GM21515 (cell line): ENCODE measurements around the gene CD151.

Source experiments
- ATAC-seq: cut with Tn5 transposase; IDR thresholded peaks from one replicate; pipeline ENCODE4 v1.9.1; 2021; ENCODE audit not compliant: unreplicated experiment

Gene CD151

DNA sequence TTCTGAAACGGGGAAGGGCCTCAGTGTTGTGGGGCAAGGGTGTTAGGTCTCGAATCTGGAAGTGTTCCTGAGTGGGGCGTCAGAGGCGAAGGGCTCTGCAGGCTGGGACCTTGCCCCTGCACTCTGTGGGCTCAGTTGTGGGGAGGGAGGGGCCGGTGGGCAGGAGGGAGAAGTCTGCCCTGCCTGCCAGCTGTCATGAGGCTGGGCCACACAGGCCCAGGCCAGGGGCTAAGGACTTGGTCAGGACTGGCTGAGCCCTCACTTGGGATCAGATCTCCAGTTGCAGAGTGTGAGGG lies 4.9 kb upstream of the CD151 start, which contains the start of gene CRACR2B:
CRACR2B (plus strand) TSS at position 23 of the 296 bp plus-strand sequence. CDS start 689 bp downstream, outside the sequence.
- ATAC-seq = no peak

DNA sequence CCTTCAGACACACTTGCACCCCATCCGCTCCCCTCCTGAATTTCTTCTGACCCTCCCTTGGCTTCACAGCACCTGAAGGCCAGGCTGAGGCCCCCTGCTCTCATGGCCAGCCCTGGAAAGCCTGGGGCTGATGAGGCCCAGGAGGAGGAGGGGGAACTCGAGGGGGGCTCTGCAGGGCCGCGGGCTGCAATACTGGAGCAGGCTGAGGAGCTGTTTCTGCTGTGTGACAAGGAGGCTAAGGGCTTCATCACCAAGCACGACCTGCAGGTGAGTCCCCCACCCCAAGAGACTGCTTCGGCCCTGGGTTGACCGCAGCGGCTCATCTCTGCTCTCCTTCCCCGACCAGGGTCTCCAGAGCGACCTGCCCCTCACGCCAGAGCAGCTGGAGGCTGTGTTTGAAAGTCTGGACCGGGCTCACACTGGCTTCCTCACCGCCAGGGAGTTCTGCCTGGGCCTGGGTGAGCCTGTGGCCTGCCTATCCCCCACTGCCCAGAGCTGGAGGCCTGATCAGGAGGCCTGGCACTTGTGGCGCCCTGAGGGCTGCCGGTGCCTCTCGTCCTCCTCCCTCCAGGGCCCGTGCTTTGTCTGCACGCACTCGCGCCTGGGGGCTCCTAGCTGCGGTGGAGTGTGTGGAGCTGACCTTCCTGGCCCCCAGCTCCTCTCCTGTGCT lies 4.1 kb upstream of the CD151 start:
- no peak for ATAC-seq

DNA sequence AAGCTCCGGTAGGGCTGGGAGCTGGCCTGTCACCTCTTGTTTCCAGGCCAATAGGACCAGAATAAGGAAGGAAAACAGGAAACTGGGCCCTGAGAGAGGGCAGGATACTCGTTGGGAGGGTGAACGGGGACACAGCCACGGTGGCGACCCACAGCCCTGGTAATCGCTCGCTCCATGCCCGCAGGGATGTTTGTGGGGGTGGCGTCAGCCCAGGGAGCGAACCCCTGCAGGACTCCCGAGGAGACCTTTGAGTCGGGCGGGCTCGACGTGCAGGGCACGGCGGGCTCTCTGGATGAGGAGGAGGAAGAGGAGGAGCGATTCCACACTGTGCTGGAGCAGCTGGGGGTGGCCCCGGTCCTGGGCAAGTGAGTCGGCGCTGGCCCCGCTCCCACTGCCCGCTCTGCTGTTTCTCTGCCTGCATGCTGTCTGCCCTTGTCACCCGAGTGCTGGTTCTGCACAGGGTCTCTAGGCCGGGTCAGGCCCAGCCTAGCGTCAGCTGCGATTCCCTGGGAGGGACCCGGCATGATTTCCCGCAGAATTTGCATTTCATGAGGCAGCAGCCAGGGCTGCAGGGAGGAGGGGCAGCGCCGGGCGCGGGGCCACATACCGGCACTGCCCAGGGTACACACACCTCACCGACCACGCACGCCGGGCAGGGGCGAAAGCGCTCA lies 3.4 kb upstream of the CD151 start:
- no peak for ATAC-seq

DNA sequence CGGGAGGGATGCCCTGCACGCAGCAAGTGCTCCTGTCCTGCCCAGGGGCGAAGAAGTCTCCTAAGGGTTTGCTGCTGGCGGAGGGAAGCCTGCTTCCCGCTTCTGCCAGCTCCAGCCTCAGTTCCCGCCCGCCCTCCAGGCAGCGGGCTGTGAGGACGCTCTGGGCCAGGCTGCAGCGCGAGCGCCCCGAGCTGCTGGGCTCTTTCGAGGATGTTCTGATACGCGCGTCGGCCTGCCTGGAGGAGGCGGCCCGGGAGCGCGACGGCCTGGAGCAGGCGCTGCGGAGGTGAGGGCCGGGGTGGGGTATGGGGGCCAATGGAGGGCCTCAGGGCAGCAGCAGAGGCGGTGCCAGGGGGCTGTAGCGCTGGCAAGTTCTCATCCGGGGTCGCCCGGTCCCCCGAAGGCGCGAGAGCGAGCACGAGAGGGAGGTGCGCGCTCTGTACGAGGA lies 2.9 kb upstream of the CD151 start:
- ATAC-seq = no peak

DNA sequence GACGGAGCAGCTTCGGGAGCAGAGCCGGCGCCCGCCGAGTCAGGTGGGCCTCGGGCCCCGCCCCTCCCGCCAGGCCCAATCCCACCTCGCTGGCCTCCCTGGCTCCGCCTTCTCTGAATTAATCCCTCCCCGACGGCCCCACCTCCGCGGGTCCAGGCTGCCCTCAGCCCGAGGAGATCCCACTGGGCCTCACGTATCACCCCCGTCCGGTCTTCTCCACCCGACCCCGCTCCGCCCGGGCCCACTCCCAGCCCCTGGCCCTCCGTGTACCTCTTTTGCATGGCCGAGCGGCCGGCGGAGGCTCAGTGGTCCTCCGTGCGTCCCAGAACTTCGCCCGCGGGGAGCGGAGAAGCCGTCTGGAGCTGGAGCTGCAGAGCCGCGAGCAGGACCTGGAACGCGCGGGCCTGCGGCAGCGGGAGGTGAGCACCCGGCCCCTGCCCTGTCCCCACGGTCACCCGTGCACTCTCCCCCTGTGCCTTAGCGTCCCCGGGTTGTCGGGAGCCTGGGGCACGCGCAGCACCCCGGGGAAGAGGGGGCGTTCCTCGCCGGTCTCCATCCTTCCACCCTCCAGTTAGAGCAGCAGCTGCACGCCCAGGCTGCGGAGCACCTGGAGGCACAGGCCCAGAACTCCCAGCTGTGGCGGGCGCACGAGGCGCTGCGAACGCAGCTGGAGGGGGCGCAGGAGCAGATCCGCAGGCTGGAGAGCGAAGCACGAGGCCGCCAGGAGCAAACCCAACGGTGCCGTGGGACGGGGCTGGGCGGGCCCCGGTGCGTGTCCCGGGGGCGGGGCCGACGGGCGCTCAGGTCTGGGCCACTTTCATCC lies 2.2 kb upstream of the CD151 start:
- no peak for ATAC-seq

DNA sequence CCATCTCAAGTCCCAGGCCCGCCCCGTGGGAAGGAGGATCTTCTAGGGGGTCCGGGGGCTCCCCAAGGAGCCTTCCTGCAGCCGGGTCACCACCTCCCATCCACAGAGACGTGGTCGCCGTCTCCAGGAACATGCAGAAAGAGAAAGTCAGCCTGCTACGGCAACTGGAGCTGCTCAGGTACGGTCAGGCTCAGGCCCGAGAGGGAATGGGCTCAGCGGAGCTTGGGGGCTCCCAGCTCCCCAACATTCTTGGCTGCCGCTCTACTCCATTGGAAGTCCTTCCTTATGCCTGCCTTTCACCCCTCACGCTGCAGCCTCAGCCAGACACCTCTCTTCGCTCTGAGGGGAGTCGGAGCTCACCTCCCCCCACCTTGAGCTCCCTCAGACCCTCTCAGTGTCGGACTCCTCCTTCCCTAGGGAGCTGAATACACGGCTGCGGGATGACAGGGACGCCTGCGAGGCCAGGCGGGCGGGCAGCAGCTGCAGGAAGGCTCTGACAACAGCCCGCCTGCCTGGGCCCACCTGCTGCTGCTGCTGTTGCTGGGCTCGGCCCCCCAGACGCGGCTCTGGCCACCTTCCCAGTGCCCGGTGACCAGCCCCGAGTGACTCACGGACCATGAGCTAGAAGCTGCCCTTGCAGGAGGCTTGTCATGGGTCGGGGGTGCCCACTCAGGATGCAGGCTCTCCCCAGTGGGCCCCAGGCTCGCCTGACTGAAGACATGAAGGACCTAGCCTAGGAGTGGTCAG lies 1.5 kb upstream of the CD151 start:
- ATAC-seq = no peak

DNA sequence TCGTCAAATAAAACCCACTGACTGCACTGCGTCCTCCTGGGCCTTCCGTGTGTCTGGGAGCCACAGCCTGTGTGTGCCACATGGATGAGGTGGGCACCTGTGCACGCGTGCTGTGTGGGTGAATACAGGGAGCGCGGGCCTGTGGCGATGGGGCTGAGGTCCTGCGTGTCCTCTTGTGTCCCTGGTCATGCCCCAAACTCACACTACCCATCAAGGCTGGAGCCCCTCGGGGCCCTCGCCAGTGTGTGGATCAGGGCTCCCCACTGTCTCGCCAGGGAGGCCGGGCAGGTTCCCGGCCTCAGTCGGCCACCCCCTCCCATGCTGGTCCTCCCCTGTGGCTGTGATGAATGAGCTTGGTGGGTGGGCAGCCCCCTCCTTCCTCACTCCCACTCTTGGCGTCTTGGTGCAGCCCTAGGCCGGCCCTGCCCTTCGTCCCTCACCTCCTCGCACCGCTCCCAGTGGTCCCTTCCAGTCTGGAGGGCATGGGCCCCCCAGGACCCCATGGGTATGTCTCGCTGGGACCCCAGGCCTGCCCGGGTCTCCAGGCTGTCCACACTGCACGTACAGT lies 707 bp upstream of the CD151 start:
- ATAC-seq = no peak

DNA sequence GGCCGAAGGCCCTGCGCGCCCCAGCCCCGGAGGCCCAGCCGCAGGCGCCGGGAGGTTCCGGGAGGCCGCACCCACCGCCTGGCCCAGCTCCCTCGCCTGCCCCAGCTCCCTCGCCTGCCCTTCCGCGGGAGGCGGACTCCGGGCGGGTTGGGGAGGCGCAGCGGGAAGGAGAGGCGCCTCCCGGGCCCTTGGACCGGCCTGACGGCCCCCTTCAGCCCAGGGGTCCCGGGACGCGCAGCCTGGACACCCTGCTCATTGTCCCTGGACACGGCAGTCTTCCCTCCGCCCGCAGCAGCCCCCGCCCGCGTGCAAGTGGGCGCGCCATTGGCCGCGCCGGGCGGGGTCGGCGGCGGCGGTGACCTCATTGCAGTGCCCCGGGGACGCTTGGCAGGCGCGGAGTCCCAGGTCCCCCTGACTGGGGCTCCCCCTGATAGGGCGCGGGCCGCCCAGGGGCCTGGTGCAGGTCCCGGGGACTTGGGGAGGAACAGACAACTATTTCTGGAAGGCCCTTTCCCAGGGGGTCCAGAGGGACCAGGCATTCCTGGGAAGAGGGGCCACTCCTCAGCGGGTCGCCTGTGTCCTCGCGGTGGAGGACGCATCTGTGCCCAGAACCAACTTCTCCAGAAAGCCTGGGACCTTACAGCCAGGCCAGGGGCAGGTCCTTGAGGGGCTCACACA lies 501 bp downstream of the CD151 start:
- peak; percentile 34 for ATAC-seq

DNA sequence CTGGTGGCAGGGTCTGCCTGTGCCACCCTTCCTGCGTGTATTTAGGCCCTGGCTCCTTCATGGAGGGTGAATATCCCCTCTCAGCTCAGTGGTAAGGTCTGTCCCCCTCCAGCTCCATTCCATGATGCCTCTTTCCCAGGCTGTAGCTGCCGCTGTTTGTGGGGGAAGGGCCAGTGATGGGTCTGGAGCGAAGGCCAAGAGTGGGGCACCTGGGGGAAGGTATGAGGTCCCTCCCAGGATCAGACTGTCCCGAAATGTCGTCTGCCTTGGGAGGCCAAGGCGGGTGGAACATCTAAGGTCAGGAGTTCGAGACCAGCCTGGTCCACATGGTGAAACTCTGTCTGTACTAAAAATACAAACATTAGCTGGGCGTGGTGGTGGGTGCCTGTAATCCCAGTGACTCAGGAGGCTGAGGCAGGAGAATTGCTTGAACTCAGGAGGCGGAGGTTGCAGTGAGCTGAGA lies 1.1 kb downstream of the CD151 start:
- ATAC-seq = no peak

DNA sequence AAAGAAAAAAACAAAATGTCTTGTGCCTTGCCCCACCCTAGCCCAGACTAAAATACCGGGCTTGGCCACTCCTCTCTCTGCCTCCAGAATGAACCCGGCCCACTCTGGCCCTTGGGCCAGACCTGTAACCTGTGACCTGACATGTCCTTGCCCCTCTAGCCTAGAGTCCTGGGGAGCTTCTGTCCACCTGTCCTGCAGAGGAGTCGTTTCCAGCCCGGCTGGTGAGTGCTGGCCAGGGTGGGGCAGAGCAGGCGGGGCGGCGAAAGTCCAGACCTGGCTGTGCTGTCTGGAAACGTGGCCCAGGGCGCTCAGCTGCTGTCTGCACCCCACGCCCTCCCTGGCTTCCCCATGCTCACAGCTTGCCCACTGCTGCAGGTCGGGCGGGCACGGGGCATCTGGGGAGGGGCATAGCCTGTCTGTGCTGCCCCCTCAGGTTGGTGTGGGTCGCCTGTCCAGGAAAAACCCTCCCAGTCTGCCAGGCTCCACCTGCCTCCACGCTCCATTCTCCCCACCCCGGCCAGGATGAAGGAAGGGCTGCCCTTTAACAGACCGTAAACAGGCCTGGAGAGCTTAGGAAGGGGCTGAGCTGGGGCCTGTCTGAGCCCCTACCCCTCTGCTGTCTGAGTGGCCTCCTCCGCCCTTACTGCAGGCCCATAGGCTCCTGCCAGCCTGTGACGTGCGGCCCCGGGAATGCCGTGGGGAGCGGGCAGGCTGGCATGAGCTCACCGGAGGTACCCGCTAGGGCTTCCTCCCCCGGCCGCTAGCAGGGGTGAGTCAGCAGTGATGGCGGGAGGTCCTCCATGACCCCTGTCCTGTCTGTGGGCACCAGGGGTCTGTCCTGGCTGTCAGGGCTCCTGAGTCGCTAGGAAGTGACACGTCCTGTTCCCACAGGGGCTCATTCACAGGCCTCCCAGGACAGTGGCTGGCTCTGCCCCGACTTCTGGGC lies 1.9 kb downstream of the CD151 start:
- no peak for ATAC-seq

DNA sequence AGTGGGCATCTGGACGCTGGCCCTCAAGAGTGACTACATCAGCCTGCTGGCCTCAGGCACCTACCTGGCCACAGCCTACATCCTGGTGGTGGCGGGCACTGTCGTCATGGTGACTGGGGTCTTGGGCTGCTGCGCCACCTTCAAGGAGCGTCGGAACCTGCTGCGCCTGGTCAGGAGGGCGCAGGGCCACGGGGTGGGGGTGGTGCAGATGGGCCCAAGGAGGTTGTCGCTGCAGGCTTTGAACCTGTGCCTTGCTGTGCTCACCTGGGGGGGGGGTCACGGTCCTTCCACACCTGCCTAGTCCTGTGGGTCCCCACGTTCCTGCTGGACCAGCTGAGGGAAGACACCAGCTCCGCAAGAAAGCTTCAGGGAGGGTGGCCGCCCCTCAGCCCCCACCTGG lies 3.5 kb downstream of the CD151 start:
- ATAC-seq = no peak

DNA sequence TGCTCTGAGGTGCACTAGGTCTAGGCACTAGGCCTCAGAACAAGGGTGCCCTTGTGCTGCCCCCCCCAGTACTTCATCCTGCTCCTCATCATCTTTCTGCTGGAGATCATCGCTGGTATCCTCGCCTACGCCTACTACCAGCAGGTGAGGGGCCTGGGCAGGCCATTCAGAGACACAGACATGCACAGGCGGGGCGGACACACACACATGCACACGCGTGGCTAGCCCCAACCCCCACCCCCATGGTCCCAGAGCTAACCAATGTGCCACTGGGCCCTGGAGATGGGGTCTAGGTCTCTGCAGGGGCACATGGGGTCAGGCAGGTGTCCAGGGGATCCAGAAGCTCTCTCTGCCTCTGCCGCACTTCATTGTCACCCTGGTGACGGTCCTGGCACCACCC lies 3.9 kb downstream of the CD151 start:
- ATAC-seq = no peak

DNA sequence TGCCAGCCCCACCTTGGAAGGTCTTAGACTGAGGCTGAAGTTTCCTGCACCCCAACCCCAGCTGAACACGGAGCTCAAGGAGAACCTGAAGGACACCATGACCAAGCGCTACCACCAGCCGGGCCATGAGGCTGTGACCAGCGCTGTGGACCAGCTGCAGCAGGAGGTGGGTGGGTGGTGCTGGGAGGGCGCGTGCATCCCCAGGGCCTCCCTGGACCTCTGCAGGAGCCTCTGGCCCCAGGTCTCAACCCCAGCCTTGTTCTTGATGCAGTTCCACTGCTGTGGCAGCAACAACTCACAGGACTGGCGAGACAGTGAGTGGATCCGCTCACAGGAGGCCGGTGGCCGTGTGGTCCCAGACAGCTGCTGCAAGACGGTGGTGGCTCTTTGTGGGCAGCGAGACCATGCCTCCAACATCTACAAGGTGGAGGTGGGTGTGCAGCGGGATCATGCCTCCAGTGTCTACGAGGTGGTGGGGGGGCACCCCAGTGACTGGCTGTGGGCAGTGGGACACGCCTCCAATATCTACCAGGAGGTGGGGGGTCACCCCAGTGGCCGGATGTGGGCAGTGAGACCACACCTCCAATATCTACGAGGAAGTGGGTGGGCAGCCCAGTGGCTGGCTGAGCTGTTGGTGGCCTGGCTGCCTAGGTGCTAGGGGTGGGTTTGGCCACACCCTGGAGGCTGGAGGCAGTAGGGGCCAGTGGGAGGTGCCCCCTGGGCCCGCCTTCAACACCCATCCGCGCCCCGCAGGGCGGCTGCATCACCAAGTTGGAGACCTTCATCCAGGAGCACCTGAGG lies 4.6 kb downstream of the CD151 start:
- ATAC-seq = no peak

DNA sequence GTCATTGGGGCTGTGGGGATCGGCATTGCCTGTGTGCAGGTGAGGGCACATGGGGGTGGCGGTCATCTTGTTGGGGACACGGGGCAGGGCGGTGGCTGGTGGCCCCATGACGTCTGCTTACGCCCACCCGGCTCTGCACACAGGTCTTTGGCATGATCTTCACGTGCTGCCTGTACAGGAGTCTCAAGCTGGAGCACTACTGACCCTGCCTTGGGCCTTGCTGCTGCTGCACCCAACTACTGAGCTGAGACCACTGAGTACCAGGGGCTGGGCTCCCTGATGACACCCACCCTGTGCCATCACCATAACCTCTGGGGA lies 5.2 kb downstream of the CD151 start:
- ATAC-seq = no peak

DNA sequence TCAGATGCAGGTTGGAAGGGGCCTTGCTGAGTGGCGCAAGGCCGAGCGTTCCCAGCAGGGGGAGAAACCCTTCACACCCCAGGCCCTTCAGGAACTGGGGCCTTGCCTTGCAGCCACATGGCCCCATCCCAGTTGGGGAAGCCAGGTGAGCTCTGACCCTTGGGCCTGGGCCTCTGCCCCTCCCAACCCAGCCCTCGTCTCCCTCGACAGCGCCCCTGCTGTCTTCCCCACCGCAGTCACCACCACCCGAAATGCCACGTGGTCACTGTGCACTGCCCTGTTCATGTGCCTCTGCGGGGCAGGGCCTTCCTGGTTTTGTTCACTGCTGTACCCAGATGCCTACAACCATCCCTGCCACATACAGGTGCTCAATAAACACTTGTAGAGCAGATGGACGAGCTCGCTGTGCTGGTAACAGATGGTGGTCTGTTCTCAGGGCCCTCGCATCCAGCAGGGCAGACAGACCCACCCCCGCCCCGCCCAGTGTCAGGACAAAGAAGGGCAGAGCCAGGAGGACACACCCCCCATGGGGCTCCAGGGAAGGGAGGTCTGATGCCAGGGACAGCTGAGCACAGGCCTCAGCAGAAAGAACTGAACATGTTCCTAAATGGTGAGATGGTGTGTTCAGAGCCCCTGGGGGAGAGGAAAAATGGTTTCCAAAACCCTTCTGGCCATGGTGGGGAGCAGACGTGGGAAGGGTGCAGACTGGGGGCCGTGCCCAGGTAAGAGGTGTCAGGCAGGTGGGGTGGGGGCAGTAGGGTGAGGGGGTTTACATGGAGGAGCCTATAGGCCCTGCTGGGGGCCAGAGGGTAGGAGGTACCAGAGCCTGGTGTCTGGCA lies 5.9 kb downstream of the CD151 start:
- no peak for ATAC-seq

DNA sequence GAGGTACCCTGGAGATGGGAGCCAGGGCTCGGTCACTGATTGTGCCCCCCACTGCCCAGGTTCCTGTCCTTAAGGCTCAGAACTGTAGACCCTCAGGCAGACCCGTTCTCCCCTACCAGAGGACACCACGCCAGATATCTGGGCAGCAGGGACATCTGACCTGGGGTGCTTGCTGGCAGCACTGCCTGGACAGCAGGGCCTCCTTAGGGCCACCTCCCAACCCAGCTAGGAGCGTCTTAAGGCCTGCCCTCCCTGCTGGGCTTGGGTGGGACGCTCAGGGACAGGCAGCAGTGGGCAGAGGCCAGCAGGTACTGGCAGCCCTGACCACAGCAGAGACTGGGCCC lies 6.5 kb downstream of the CD151 start:
- ATAC-seq = no peak

DNA sequence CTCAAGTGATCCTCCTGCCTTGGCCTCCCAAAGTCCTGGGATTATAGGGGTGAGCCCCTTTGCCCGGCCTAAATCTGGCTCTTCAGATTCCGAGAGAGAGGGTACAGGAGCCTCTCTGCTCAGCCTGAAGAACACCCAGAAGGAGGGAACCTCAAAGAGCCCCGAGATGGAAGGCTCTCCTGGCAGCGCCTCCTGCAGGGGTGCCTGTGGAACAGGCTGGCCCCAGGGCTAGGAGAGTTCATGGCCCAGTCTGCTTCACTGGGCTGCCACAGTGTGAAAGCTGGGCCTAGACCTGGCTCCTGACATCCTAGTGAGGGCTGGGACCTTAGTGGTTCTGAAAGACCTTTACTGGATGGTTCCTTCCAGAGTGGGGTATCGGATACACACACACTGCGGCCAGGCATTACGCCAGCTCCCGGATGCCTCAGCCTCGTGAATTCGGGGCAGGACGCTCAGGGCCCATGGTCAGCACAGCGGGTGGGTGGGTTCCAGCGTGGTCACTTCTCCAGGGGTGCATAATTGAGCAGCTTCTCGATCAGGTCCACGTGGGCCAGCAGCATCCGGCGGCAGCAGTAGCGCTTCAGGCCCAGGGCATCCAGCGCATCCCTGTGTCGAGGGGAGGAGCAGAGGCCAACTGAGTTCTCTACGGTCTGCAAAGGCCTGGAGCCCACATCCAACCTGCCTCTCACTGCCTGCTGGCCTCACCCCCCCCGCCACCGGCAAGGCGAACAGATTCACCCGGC lies 7.3 kb downstream of the CD151 start:
- ATAC-seq = no peak
